GM12801 (cell line): ENCODE results near the gene DIS3.

Experiments
- TF ChIP-seq, protein P1 (sequence below): IDR thresholded peaks from one replicate; pipeline ENCODE4 v1.5.1; 2011; ENCODE audit warnings: control low read depth; ENCODE audit not compliant: insufficient read length; ENCODE audit errors: extremely low read depth

The DIS3 gene

DNA sequence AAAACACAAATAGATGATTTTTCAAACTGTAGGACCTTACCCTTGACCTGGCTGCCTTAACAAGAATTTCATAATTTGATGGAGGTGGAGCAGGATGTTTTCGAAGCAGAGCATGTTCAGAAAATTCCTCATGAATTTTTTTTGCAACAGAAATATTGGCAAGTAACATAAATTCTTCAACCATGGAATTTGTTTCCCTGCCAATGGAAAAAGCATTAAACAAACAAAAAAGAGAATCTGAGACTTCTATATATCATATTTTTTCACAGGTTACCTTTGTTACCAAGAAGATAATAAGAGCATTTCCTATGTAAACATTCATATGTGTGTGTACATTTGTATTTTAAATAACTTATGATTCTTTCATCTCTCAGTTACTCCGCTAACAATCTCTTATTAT, 18.3 kb downstream of the DIS3 start:
- TF ChIP-seq, protein P1, sequence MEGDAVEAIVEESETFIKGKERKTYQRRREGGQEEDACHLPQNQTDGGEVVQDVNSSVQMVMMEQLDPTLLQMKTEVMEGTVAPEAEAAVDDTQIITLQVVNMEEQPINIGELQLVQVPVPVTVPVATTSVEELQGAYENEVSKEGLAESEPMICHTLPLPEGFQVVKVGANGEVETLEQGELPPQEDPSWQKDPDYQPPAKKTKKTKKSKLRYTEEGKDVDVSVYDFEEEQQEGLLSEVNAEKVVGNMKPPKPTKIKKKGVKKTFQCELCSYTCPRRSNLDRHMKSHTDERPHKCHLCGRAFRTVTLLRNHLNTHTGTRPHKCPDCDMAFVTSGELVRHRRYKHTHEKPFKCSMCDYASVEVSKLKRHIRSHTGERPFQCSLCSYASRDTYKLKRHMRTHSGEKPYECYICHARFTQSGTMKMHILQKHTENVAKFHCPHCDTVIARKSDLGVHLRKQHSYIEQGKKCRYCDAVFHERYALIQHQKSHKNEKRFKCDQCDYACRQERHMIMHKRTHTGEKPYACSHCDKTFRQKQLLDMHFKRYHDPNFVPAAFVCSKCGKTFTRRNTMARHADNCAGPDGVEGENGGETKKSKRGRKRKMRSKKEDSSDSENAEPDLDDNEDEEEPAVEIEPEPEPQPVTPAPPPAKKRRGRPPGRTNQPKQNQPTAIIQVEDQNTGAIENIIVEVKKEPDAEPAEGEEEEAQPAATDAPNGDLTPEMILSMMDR = no peak

DNA sequence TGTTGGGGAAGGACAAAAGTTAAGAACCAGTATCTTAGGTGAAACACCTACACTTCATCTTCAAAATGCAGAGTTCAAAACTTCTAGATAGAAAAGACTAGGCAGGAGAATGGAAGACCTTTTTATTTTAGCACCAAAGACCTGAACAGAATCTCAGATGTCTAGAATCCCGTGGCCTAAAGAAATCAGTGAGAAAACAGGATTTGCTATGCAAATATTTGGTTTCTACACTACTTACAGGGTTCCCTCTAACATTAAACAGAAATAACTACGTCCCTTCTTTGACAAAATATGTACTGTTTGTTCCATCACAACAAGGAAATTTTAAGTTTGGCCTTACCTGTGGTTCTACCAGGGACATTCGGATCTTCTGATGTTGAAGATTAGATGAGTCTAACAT, 21.5 kb downstream of the DIS3 start:
- TF ChIP-seq, protein P1 = no peak

DNA sequence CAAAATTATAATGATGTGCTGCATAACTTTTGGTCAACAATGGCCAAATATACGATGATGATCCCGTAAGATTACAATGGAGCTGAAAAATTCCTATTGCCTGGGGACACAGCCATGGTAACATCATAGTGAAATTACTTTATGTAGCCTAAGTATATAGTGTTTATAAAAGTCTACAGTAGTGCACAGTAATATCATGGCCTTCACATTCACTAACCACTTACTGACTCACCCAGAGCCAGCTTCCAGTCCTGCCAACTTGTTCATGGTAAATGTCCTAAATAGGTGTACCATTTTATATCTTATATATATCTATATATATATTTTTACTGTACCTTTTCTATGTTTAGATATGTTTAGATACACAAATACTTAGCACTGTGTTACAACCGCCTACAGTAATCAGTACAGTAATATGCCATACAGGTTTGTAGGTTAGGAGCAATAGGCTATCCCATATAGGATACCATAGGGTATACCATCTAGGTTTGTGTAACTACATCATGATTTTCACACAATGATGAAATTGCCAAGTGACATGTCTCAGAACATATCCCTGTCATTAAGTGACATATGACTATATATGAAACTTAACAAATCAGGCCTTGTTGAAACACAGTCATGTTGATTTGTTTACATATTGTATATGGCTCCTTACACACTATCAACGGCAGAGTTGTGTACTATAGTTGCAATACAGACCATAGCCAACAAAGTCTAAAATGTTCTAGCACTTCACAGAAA, 23.7 kb downstream of the DIS3 start:
- TF ChIP-seq, protein P1 = no peak

GRCh38 chr13:72754111-72754510, 27.6 kb downstream of the DIS3 start:
- TF ChIP-seq, protein P1 = no peak

DNA sequence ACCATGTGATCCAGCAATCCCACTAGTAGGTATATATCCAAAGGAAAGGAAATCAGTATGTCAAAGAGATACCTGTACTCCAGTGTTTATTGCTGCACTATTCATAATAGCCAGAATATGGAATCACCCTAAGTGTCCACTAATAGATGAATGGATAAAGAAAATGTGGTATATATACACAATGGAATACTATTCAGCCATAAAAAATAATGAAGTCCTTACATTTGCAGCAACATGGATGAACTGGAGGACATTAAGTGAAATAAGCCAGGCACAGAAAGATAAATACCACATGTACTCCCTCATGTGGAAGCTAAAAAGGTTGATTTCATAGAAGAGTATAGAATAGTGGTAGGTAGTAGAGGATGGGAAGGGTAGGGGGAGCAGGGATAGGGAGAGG, 30.5 kb downstream of the DIS3 start:
- TF ChIP-seq, protein P1 = no peak

GRCh38 chr13:72745260-72745659, 36.4 kb downstream of the DIS3 start:
- TF ChIP-seq, protein P1 = no peak

GRCh38 chr13:72740015-72740414, 41.7 kb downstream of the DIS3 start:
- TF ChIP-seq, protein P1 = no peak
